OCI-LY1 (cell line): ENCODE measurements around the gene GUCY1A2.
"Not testable (repeated sequence)": the region's sequence is repeated elsewhere in the genome, so short reads cannot be mapped to it uniquely, and the experiment has no call there.

Source experiments
- EZH2 ChIP-seq: fragments of 200-600 bp; sonication (generic), shearing (Covaris generic); IDR thresholded peaks from 2 replicates; pipeline ENCODE4 v1.8.0; 2017; ENCODE audit warnings: borderline replicate concordance, mixed run types, mild to moderate bottlenecking, antibody characterized with exemption, low read length, moderate library complexity, mixed read lengths
- TF ChIP-seq, protein P1 (sequence below): fragments of 200-600 bp; sonication (generic), shearing (Covaris generic); IDR thresholded peaks from 2 replicates; pipeline ENCODE4 v1.5.1; 2017; ENCODE audit warnings: mild to moderate bottlenecking, antibody characterized with exemption, low read length, moderate library complexity, mixed read lengths

DNA sequence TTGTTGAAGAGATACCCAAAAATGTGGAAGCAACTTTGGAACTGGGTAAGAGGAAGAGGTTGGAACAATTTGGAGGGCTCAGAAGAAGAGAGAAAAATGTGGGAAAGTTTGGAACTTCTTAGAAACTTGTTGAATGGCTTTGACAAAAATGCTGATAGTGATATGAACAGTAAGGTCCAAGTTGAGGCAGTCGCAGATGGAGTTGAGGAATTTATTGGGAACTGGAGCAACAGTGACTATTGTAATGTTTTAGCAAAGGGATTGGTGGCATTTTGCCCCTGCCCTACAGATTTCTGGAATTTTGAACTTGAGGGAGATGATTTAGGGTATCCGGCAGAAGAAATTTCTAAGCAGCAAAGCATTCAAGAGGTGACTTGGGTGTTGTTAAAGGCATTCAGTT, 32.6 kb upstream of the GUCY1A2 start:
- TF ChIP-seq, protein P1, sequence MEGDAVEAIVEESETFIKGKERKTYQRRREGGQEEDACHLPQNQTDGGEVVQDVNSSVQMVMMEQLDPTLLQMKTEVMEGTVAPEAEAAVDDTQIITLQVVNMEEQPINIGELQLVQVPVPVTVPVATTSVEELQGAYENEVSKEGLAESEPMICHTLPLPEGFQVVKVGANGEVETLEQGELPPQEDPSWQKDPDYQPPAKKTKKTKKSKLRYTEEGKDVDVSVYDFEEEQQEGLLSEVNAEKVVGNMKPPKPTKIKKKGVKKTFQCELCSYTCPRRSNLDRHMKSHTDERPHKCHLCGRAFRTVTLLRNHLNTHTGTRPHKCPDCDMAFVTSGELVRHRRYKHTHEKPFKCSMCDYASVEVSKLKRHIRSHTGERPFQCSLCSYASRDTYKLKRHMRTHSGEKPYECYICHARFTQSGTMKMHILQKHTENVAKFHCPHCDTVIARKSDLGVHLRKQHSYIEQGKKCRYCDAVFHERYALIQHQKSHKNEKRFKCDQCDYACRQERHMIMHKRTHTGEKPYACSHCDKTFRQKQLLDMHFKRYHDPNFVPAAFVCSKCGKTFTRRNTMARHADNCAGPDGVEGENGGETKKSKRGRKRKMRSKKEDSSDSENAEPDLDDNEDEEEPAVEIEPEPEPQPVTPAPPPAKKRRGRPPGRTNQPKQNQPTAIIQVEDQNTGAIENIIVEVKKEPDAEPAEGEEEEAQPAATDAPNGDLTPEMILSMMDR, result not testable (repeated sequence)
- TF ChIP-seq EZH2, result not testable (repeated sequence)
